CD14-positive monocyte (primary cell): ENCODE measurements around the gene CMPK2. TPM values are rescaled to one million over a fixed set of nuclear protein-coding genes. Genes with fewer than 3 reads are reported as not detected.

Experiments used
- DNase-seq, 3 donors: peaks; one replicate each; pipeline ENCODE4 v3.0.0-alpha.2; 2011 to 2022
- H2AFZ ChIP-seq: 2 replicates; pipeline ENCODE4 v1.6.0; 2012; ENCODE audit warnings: mild to moderate bottlenecking, low read depth, low read length, inconsistent platforms; ENCODE audit not compliant: insufficient read depth, poor library complexity, severe bottlenecking
- H3K27ac ChIP-seq, 2 donors: 1 replicate in 1 of 2; 2 replicates in 1 of 2; pipeline ENCODE4 v1.5.1; 2012 to 2013; ENCODE audit warnings: low read length in 2 of 2, control low read depth in 1 of 2, inconsistent platforms in 1 of 2, low read depth in 1 of 2, mild to moderate bottlenecking in 1 of 2
- H3K27me3 ChIP-seq, 2 donors: one replicate each; pipeline versions ENCODE4 v1.6.0 to v1.6.1; 2011 to 2013; ENCODE audit warnings: low read length in 2 of 2; ENCODE audit not compliant: control insufficient read depth in 2 of 2, insufficient read depth in 2 of 2
- H3K36me3 ChIP-seq, 2 donors: replicated peaks in 1 of 2; 1 replicate in 1 of 2; 2 replicates in 1 of 2; pipeline versions ENCODE4 v1.5.1 to v1.6.1; 2012 to 2013; ENCODE audit warnings: low read length in 2 of 2, control low read depth in 1 of 2, inconsistent platforms in 1 of 2, mild to moderate bottlenecking in 1 of 2; ENCODE audit not compliant: insufficient read depth in 2 of 2, control insufficient read depth in 1 of 2
- H3K4me1 ChIP-seq, 2 donors: 1 replicate in 1 of 2; 2 replicates in 1 of 2; pipeline versions ENCODE4 v1.5.1 to v1.6.1; 2012 to 2013; ENCODE audit warnings: low read length in 2 of 2, control low read depth in 1 of 2, inconsistent platforms in 1 of 2, mild to moderate bottlenecking in 1 of 2, moderate library complexity in 1 of 2; ENCODE audit not compliant: insufficient read depth in 2 of 2, control insufficient read depth in 1 of 2
- H3K4me2 ChIP-seq: replicated peaks from 2 replicates; pipeline ENCODE3; 2012; ENCODE audit warnings: low read length, moderate library complexity, mild to moderate bottlenecking; ENCODE audit not compliant: poor library complexity, severe bottlenecking; ENCODE audit errors: extremely low read depth
- H3K4me3 ChIP-seq, 3 experiments: fragments of 200-600 bp in 1 of 3; sonication (generic) in 1 of 3; replicated peaks in 1 of 3; 1 replicate in 2 of 3; 2 replicates in 1 of 3; pipeline ENCODE4 v1.5.1; 2011 to 2013; ENCODE audit warnings: low read length in 3 of 3, mild to moderate bottlenecking in 3 of 3, control low read depth in 2 of 3, low read depth in 2 of 3, inconsistent platforms in 1 of 3, moderate library complexity in 1 of 3
- H3K79me2 ChIP-seq: 2 replicates; pipeline ENCODE4 v1.6.0; 2012; ENCODE audit warnings: mild to moderate bottlenecking, control low read depth, inconsistent platforms, low read length, moderate library complexity; ENCODE audit not compliant: insufficient read depth
- H3K9ac ChIP-seq: 2 replicates; pipeline ENCODE4 v1.6.0; 2017; ENCODE audit warnings: low read length, mild to moderate bottlenecking; ENCODE audit not compliant: insufficient read depth, poor library complexity, severe bottlenecking
- H3K9me3 ChIP-seq, 2 donors: replicated peaks in 1 of 2; 1 replicate in 1 of 2; 2 replicates in 1 of 2; pipeline versions ENCODE4 v1.5.1 to v1.6.1; 2012 to 2013; ENCODE audit warnings: low read length in 2 of 2, control low read depth in 1 of 2; ENCODE audit not compliant: control insufficient read depth in 1 of 2, insufficient read depth in 1 of 2
- H4K20me1 ChIP-seq: 2 replicates; pipeline ENCODE4 v1.6.0; 2012; ENCODE audit warnings: mild to moderate bottlenecking, low read length, control low read depth, moderate library complexity; ENCODE audit not compliant: insufficient read depth
- H3K27ac Mint-ChIP-seq, 7 donors: one replicate each; pipeline ENCODE4 v1.8.0; 2020; ENCODE audit warnings: mild to moderate bottlenecking in 7 of 7, mixed read lengths in 7 of 7, moderate library complexity in 6 of 7, inconsistent platforms in 2 of 7
- H3K27me3 Mint-ChIP-seq, 3 donors: one replicate each; pipeline ENCODE4 v1.8.0; 2021 to 2022; ENCODE audit warnings: low read depth in 3 of 3, mild to moderate bottlenecking in 3 of 3, mixed read lengths in 3 of 3, moderate library complexity in 3 of 3, inconsistent platforms in 1 of 3
- H3K36me3 Mint-ChIP-seq, 2 donors: one replicate each; pipeline ENCODE4 v1.8.0; 2020; ENCODE audit warnings: mixed read lengths in 2 of 2, inconsistent platforms in 1 of 2, mild to moderate bottlenecking in 1 of 2
- H3K4me1 Mint-ChIP-seq: one replicate; pipeline ENCODE4 v1.8.0; 2020; ENCODE audit warnings: mild to moderate bottlenecking, mixed read lengths
- H3K4me3 Mint-ChIP-seq, 2 donors: one replicate each; pipeline ENCODE4 v1.8.0; 2020; ENCODE audit warnings: mild to moderate bottlenecking in 2 of 2, mixed read lengths in 2 of 2, moderate library complexity in 1 of 2
- H3K9me3 Mint-ChIP-seq, 7 donors: one replicate each; pipeline ENCODE4 v1.8.0; 2020 to 2022; ENCODE audit warnings: mixed read lengths in 7 of 7, mild to moderate bottlenecking in 6 of 7, moderate library complexity in 6 of 7, inconsistent platforms in 2 of 7
- WGBS: methylation state at CpG from one replicate; pipeline ENCODE4 v1.1.5; 2013; ENCODE audit warnings: missing lambda C conversion rate; ENCODE audit not compliant: insufficient coverage; 5-methylcytosine and 5-hydroxymethylcytosine counted together
- intact Hi-C, 2 donors: fragments of 100-400 bp; cut with micrococcal nuclease; formaldehyde crosslinking; loops; one replicate each; pipeline versions ENCODE4 v1.15.0 to v1.15.1; 2023
- polyA plus RNA-seq, 3 donors: library from polyadenylated mRNA; depleted of rRNA in 1 of 3; unstranded in 2 of 3; stranded (reverse) in 1 of 3; fragments of 300-500 nt in 2 of 3; fragments of >200 nt in 1 of 3; fragmentation: Illumina TruSeq in 2 of 3; gene quantifications; 1 replicate in 2 of 3; 2 replicates in 1 of 3; pipeline ENCODE4 v1.2.3, GENCODE V29; 2012 to 2021
- TF ChIP-seq, protein P1 (sequence below): fragments of 200-600 bp; IDR thresholded peaks from one replicate; pipeline ENCODE4 v1.8.0; 2022; ENCODE audit warnings: antibody characterized with exemption, mild to moderate bottlenecking

The CMPK2 gene
- polyA plus RNA-seq, 3 donors: 12.6 to 18.1 (median 17.0) TPM

DNA sequence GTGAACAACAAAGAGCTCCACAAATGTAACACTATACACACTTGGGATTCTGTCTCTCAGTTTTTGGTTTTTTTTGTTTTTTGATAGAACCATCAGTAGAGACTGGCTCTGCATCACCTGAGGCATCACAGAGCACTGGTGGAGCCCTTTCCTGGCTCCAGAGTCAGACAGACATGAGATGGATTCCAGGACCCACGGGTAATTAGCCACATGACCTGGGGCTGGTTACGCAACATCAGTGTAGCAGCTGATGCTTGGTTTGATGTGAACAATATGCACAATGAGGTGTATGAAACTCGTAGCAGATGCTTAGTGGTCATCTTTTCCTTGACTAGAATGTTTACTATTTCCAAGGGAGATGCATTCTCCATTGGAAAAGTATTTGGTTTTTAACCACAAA is 40.7 kb downstream of the CMPK2 start:
- Histone ChIP-seq H3K4me1 (peaks cover 6 to 8% of the 10 kb centered on the region in 2 donors), H3K9me3 (no peaks in the 10 kb centered on the region), H3K4me3 (no peak overlapping the region), H3K36me3 (no peaks in the 10 kb centered on the region), H3K27me3 (no peaks in the 10 kb centered on the region), H3K79me2 (no peaks in the 10 kb centered on the region), H3K27ac (no peak overlapping the region), H2AFZ (no peak overlapping the region), H3K9ac (no peak overlapping the region), H4K20me1 (no peaks in the 10 kb centered on the region), H3K4me2 (no peak overlapping the region)
- intact Hi-C loops: loop anchor here in 1 of 2 donors (5.0 kb wide), 1 partner anchor 42 kb away; the partner anchor contains the start of gene CMPK2
- Mint-ChIP-seq H3K27ac (no peak overlapping the region), H3K9me3 (peaks cover 0 to 5% (median 0%) of the 10 kb centered on the region in 7 donors), H3K27me3 (peaks cover 0 to 11% (median 0%) of the 10 kb centered on the region in 3 donors), H3K4me1 (peaks cover 12% of the 10 kb centered on the region), H3K36me3 (peaks cover 0 to 2% of the 10 kb centered on the region in 2 donors), H3K4me3 (no peak overlapping the region)
- DNase-seq: peak in 1 of 3 donors; percentile 14
- WGBS: 83% methylated on average over 1 of the region's 3 CpGs
- TF ChIP-seq, protein P1, sequence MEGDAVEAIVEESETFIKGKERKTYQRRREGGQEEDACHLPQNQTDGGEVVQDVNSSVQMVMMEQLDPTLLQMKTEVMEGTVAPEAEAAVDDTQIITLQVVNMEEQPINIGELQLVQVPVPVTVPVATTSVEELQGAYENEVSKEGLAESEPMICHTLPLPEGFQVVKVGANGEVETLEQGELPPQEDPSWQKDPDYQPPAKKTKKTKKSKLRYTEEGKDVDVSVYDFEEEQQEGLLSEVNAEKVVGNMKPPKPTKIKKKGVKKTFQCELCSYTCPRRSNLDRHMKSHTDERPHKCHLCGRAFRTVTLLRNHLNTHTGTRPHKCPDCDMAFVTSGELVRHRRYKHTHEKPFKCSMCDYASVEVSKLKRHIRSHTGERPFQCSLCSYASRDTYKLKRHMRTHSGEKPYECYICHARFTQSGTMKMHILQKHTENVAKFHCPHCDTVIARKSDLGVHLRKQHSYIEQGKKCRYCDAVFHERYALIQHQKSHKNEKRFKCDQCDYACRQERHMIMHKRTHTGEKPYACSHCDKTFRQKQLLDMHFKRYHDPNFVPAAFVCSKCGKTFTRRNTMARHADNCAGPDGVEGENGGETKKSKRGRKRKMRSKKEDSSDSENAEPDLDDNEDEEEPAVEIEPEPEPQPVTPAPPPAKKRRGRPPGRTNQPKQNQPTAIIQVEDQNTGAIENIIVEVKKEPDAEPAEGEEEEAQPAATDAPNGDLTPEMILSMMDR: no peak

DNA sequence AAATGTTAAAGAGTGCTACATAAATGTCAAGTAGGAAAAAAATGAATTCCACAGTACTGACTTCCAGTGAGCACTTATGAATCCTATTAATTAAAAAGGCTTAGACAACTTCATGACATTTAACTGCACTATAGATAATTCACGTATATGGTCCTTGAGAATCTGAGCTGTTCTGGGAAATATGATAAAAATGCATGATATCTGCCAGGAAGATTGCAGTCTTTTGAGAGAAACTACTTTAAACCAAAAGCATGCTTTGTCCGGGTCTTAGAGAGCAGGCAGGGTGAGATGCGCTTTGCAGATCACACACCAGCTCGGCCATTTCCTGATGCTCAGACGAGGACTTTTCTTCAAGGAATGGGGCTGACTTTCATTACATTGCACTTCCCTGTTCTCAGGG is 42.6 kb downstream of the CMPK2 start:
- intact Hi-C loops: no loop called here
- Mint-ChIP-seq H3K4me3 (no peak overlapping the region), H3K36me3 (no peaks in the 10 kb centered on the region), H3K27ac (no peak overlapping the region), H3K4me1 (peaks cover 11% of the 10 kb centered on the region), H3K27me3 (peaks cover 0 to 7% (median 0%) of the 10 kb centered on the region in 3 donors), H3K9me3 (peaks cover 0 to 5% (median 0%) of the 10 kb centered on the region in 7 donors)
- 74% methylated on average over 4 of the region's 5 CpGs for WGBS
- no peak for DNase-seq
- no peaks in the 10 kb centered on the region for H3K27me3 ChIP-seq
- no peaks in the 10 kb centered on the region for H3K79me2 ChIP-seq
- no peaks in the 10 kb centered on the region for H4K20me1 ChIP-seq
- peaks cover 6 to 8% of the 10 kb centered on the region in 2 donors for H3K4me1 ChIP-seq
- no peak overlapping the region for H3K4me2 ChIP-seq
- TF ChIP-seq, protein P1: no peak
- no peak overlapping the region for H3K27ac ChIP-seq
- no peak overlapping the region for H2AFZ ChIP-seq
- H3K9me3 ChIP-seq: no peaks in the 10 kb centered on the region
- H3K36me3 ChIP-seq: no peaks in the 10 kb centered on the region
- no peak overlapping the region for H3K9ac ChIP-seq
- H3K4me3 ChIP-seq: no peak overlapping the region
